ENCODE data around the gene NAPG.

GRCh38 chr18:10497206-10497749, 28.5 kb upstream of the NAPG start:
- TF ChIP-seq CTCF (IDR thresholded peaks at IDR 0.05; ENCODE audit: low read depth, low read length) (no peak), EZH2phosphoT487 (IDR thresholded peaks at IDR 0.05; ENCODE audit: low read depth) (no peak)
